H9 (cell line): ENCODE data around the gene GAB3. TPM values are rescaled to one million over a fixed set of nuclear protein-coding genes. Genes with fewer than 3 reads are reported as not detected.
A peak's percentile ranks its signal among the peaks of the same experiment; 100 is the strongest.

Experiments
- DNase-seq: peaks from one replicate; pipeline ENCODE4 v3.0.0-alpha.2; 2017
- H2AFZ ChIP-seq: one replicate; pipeline ENCODE4 v1.6.1; 2013; ENCODE audit warnings: mild to moderate bottlenecking, low read length, control low read depth, moderate library complexity
- H2AK5ac ChIP-seq: 2 replicates; pipeline ENCODE4 v1.6.1; 2013; ENCODE audit warnings: low read length, control low read depth, mixed read lengths; ENCODE audit not compliant: insufficient read length
- H2BK120ac ChIP-seq: one replicate; pipeline ENCODE4 v1.6.1; 2013; ENCODE audit warnings: low read depth, mild to moderate bottlenecking, low read length, control low read depth, inconsistent platforms; ENCODE audit not compliant: poor library complexity, severe bottlenecking
- H2BK12ac ChIP-seq: 2 replicates; pipeline ENCODE4 v1.6.1; 2013; ENCODE audit warnings: low read length, control low read depth, mixed read lengths, low read depth; ENCODE audit not compliant: insufficient read length
- H2BK15ac ChIP-seq: 2 replicates; pipeline ENCODE4 v1.6.1; 2013; ENCODE audit warnings: low read depth, low read length, control low read depth
- H2BK20ac ChIP-seq: one replicate; pipeline ENCODE4 v1.6.1; 2013; ENCODE audit warnings: low read depth, mild to moderate bottlenecking, low read length, control low read depth, inconsistent platforms; ENCODE audit not compliant: poor library complexity, severe bottlenecking
- H2BK5ac ChIP-seq: 2 replicates; pipeline ENCODE4 v1.6.1; 2013; ENCODE audit warnings: low read length, control low read depth, mixed read lengths; ENCODE audit not compliant: insufficient read length
- H3K14ac ChIP-seq: 2 replicates; pipeline ENCODE4 v1.6.1; 2013; ENCODE audit warnings: low read length, control low read depth; ENCODE audit not compliant: insufficient read depth
- H3K18ac ChIP-seq: 2 replicates; pipeline ENCODE4 v1.6.1; 2013; ENCODE audit warnings: low read depth, mild to moderate bottlenecking, mixed read lengths, low read length, control low read depth; ENCODE audit not compliant: insufficient read length
- H3K23ac ChIP-seq: 2 replicates; pipeline ENCODE4 v1.6.1; 2013; ENCODE audit warnings: low read length, control low read depth, mixed read lengths, low read depth; ENCODE audit not compliant: insufficient read length
- H3K23me2 ChIP-seq: 2 replicates; pipeline ENCODE4 v1.6.1; 2013; ENCODE audit warnings: low read depth, mild to moderate bottlenecking, mixed read lengths, low read length, control low read depth; ENCODE audit not compliant: insufficient read length, poor library complexity, severe bottlenecking
- H3K27ac ChIP-seq: 2 replicates; pipeline ENCODE4 v1.5.1; 2013; ENCODE audit warnings: low read length, control low read depth, mixed read lengths, low read depth; ENCODE audit not compliant: insufficient read length
- H3K27me3 ChIP-seq: 2 replicates; pipeline ENCODE4 v1.6.1; 2013; ENCODE audit warnings: low read length, control low read depth, inconsistent platforms; ENCODE audit not compliant: insufficient read depth
- H3K4ac ChIP-seq: 2 replicates; pipeline ENCODE4 v1.6.1; 2013; ENCODE audit warnings: low read depth, mild to moderate bottlenecking, control low read depth, inconsistent platforms, low read length, moderate library complexity
- H3K4me1 ChIP-seq: 2 replicates; pipeline ENCODE4 v1.6.1; 2013; ENCODE audit warnings: low read length, control low read depth, inconsistent platforms; ENCODE audit not compliant: insufficient read depth
- H3K4me2 ChIP-seq: 2 replicates; pipeline ENCODE4 v1.6.1; 2013; ENCODE audit warnings: low read length, control low read depth, mixed read lengths; ENCODE audit not compliant: insufficient read length, insufficient read depth
- H3K56ac ChIP-seq: 2 replicates; pipeline ENCODE4 v1.6.1; 2013; ENCODE audit warnings: low read depth, mild to moderate bottlenecking, mixed read lengths, low read length, control low read depth; ENCODE audit not compliant: insufficient read length
- H3K79me1 ChIP-seq: 2 replicates; pipeline ENCODE4 v1.6.1; 2013; ENCODE audit warnings: low read depth, mild to moderate bottlenecking, moderate library complexity, low read length, control low read depth, inconsistent platforms; ENCODE audit not compliant: insufficient read depth, poor library complexity, severe bottlenecking
- H3K79me2 ChIP-seq: 2 replicates; pipeline ENCODE4 v1.6.1; 2013; ENCODE audit warnings: low read length, control low read depth, inconsistent platforms; ENCODE audit not compliant: insufficient read depth
- H3K9ac ChIP-seq: 2 replicates; pipeline ENCODE4 v1.6.1; 2013; ENCODE audit warnings: low read length, control low read depth, mixed read lengths; ENCODE audit not compliant: insufficient read length; ENCODE audit errors: extremely low read depth
- H3K9me3 ChIP-seq: one replicate; pipeline ENCODE4 v1.6.1; 2013; ENCODE audit warnings: low read depth, low read length, inconsistent platforms; ENCODE audit not compliant: control insufficient read depth
- H3T11ph ChIP-seq: one replicate; pipeline ENCODE4 v1.6.1; 2013; ENCODE audit warnings: mild to moderate bottlenecking, low read length, control low read depth, inconsistent platforms
- H4K20me1 ChIP-seq: one replicate; pipeline ENCODE4 v1.6.1; 2013; ENCODE audit not compliant: control insufficient read depth, insufficient read length, insufficient read depth
- H4K5ac ChIP-seq: 2 replicates; pipeline ENCODE4 v1.6.1; 2013; ENCODE audit warnings: low read depth, mild to moderate bottlenecking, mixed read lengths, low read length, control low read depth; ENCODE audit not compliant: insufficient read length
- H4K8ac ChIP-seq: replicated peaks from 2 replicates; pipeline ENCODE4 v1.6.1; 2013; ENCODE audit warnings: low read length, control low read depth, mixed read lengths, low read depth; ENCODE audit not compliant: insufficient read length
- H4K91ac ChIP-seq: 2 replicates; pipeline ENCODE4 v1.6.1; 2013; ENCODE audit warnings: low read depth, mild to moderate bottlenecking, moderate library complexity, mixed read lengths, low read length, control low read depth; ENCODE audit not compliant: insufficient read length
- H3K27ac Mint-ChIP-seq, 3 experiments: 2 replicates in 2 of 3; 3 replicates in 1 of 3; pipeline ENCODE4 v1.8.0; 2020 to 2021; ENCODE audit warnings: mixed read lengths in 3 of 3, mild to moderate bottlenecking in 1 of 3, moderate library complexity in 1 of 3
- H3K27me3 Mint-ChIP-seq: 2 replicates; pipeline ENCODE4 v1.8.0; 2021; ENCODE audit warnings: low read depth, mild to moderate bottlenecking, moderate library complexity, mixed read lengths
- H3K36me3 Mint-ChIP-seq, 3 experiments: 2 replicates in 2 of 3; 3 replicates in 1 of 3; pipeline ENCODE4 v1.8.0; 2020 to 2021; ENCODE audit warnings: low read depth in 3 of 3, mixed read lengths in 3 of 3; ENCODE audit not compliant: insufficient read depth in 1 of 3
- H3K4me1 Mint-ChIP-seq, 2 experiments: 2 replicates each; pipeline ENCODE4 v1.8.0; 2020; ENCODE audit warnings: mixed read lengths in 2 of 2
- H3K4me3 Mint-ChIP-seq, 2 experiments: 2 replicates in 1 of 2; 3 replicates in 1 of 2; pipeline ENCODE4 v1.8.0; 2020 to 2021; ENCODE audit warnings: mild to moderate bottlenecking in 2 of 2, mixed read lengths in 2 of 2, moderate library complexity in 1 of 2
- H3K9me3 Mint-ChIP-seq, 2 experiments: 2 replicates in 1 of 2; 3 replicates in 1 of 2; pipeline ENCODE4 v1.8.0; 2020; ENCODE audit warnings: mild to moderate bottlenecking in 2 of 2, mixed read lengths in 2 of 2, moderate library complexity in 1 of 2
- WGBS: extraction: QIAGEN DNeasy Blood & Tissue Kit; methylation state at CpG from one replicate; pipeline ENCODE4 v1.1.7; 2013; ENCODE audit warnings: missing lambda C conversion rate, low lambda C conversion rate, mixed read lengths; ENCODE audit not compliant: insufficient read length; ENCODE audit errors: extremely low coverage; 5-methylcytosine and 5-hydroxymethylcytosine counted together
- total RNA-seq: library from RNA; stranded (reverse); gene quantifications from 2 replicates; pipeline ENCODE4 v1.2.1, GENCODE V29; 2021
- TF ChIP-seq, protein P1 (sequence below): fragments of 200-600 bp; sonication (generic); conservative IDR thresholded peaks from 3 replicates; pipeline ENCODE4 v1.8.0; 2021; ENCODE audit warnings: antibody characterized with exemption, mild to moderate bottlenecking

The GAB3 gene
- total RNA-seq, 1 experiment from 2014 or later: 0.46 TPM

- H3K23me2 ChIP-seq: no peaks in the 10 kb centered on the region
- H3K4me1 ChIP-seq: no peaks in the 10 kb centered on the region
- H3K9me3 Mint-ChIP-seq: peaks cover 56 to 60% of the 10 kb centered on the region in 2 experiments
- no peaks in the 10 kb centered on the region for H3K27me3 Mint-ChIP-seq
- H3K56ac ChIP-seq: no peak overlapping the region
- H2BK15ac ChIP-seq: no peak overlapping the region
- H3K79me1 ChIP-seq: no peaks in the 10 kb centered on the region
- no peak overlapping the region for H3K14ac ChIP-seq
- no peaks in the 10 kb centered on the region for H4K20me1 ChIP-seq
- H2AFZ ChIP-seq: no peak overlapping the region
- no peaks in the 10 kb centered on the region for H3K79me2 ChIP-seq
- no CpG with 5 or more reads among the region's 5 CpGs for WGBS
- no peak overlapping the region for H3K9ac ChIP-seq
- no peak overlapping the region for H3K27ac Mint-ChIP-seq
- peak; percentile 30 for DNase-seq
- H3K4me2 ChIP-seq: no peak overlapping the region
- H3K23ac ChIP-seq: no peak overlapping the region
- no peak overlapping the region for H3T11ph ChIP-seq
- H3K27me3 ChIP-seq: no peaks in the 10 kb centered on the region
- H2BK12ac ChIP-seq: no peak overlapping the region
- no peak overlapping the region for H3K18ac ChIP-seq
- peaks cover 0 to 5% of the 10 kb centered on the region in 2 experiments; a peak in 1 of 4 replicates for H3K4me1 Mint-ChIP-seq
- peaks cover 0 to 2% (median 0%) of the 10 kb centered on the region in 3 experiments; a peak in 2 of 7 replicates for H3K36me3 Mint-ChIP-seq
- TF ChIP-seq, protein P1, sequence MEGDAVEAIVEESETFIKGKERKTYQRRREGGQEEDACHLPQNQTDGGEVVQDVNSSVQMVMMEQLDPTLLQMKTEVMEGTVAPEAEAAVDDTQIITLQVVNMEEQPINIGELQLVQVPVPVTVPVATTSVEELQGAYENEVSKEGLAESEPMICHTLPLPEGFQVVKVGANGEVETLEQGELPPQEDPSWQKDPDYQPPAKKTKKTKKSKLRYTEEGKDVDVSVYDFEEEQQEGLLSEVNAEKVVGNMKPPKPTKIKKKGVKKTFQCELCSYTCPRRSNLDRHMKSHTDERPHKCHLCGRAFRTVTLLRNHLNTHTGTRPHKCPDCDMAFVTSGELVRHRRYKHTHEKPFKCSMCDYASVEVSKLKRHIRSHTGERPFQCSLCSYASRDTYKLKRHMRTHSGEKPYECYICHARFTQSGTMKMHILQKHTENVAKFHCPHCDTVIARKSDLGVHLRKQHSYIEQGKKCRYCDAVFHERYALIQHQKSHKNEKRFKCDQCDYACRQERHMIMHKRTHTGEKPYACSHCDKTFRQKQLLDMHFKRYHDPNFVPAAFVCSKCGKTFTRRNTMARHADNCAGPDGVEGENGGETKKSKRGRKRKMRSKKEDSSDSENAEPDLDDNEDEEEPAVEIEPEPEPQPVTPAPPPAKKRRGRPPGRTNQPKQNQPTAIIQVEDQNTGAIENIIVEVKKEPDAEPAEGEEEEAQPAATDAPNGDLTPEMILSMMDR: peak; percentile 33; the same call in 1 of the 3 replicates
- no peak overlapping the region for H3K4ac ChIP-seq
- H2BK20ac ChIP-seq: no peak overlapping the region
- no peak overlapping the region for H4K91ac ChIP-seq
- H2AK5ac ChIP-seq: no peak overlapping the region
- H2BK120ac ChIP-seq: no peak overlapping the region
- H3K9me3 ChIP-seq: peaks cover 33% of the 10 kb centered on the region
- no peak overlapping the region for H4K8ac ChIP-seq
- no peak overlapping the region for H4K5ac ChIP-seq
- no peak overlapping the region for H3K4me3 Mint-ChIP-seq
- no peak overlapping the region for H2BK5ac ChIP-seq
- H3K27ac ChIP-seq: no peak overlapping the region
These were observed 35.1 kb downstream of the GAB3 start for GRCh38 chrX:154715825-154716224.
